ENCODE results near the gene USP6NL. TPM values are rescaled to one million over a fixed set of nuclear protein-coding genes. Genes with fewer than 3 reads are reported as not detected.

The USP6NL gene
- polyA plus RNA-seq, 1 donor (not counting 4 experiments of a cell fraction or from before 2014, with no cell fraction given), result 8.7 TPM

DNA sequence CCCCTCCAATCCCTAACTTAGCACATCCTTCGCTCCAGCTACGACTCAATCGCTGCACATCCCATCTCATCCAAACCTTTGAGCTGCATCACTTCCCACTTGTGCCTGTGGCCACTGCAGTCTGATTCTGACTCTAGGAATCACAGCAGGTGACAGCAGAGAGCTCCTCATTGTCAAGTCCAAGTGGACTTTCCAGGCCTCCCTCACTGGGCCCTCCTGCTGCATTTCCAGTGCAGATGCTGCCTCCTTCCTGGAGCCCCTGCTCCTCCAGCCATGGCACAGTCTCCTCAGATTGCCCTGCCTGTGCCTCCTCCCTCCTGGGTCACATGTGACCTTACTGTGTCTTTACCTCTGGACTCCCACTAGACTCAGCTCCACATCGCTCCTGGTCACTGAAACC, 157.3 kb downstream of the USP6NL start:
- Histone ChIP-seq H3K4me2 (ENCODE audit: control insufficient read depth, extremely low read depth, insufficient read depth, low read depth, low read length) (no peak overlapping the region), H2AFZ (ENCODE audit: control insufficient read depth, low read length) (no peak overlapping the region), H3K9ac (ENCODE audit: control insufficient read depth, extremely low read depth, insufficient read depth, low read length) (no peak overlapping the region), H3K36me3 (ENCODE audit: control insufficient read depth in 2 of 2, extremely low read depth in 1 of 2, insufficient read depth in 2 of 2, low read length in 2 of 2) (no peaks in the 10 kb centered on the region), H4K20me1 (ENCODE audit: control insufficient read depth, extremely low read depth, insufficient read depth, low read length) (no peaks in the 10 kb centered on the region), H3K4me3 (ENCODE audit: control insufficient read depth in 2 of 3, extremely low read depth in 1 of 3, insufficient read depth in 2 of 3, low read depth in 1 of 3, low read length in 3 of 3) (no peak overlapping the region), H3K27me3 (ENCODE audit: control insufficient read depth, extremely low read depth, insufficient read depth, low read length) (no peaks in the 10 kb centered on the region), H3K9me1 (ENCODE audit: control insufficient read depth, extremely low read depth, insufficient read depth, low read length) (no peaks in the 10 kb centered on the region), H3K4me1 (ENCODE audit: control insufficient read depth, extremely low read depth, insufficient read depth, low read length) (no peaks in the 10 kb centered on the region), H3K9me3 (ENCODE audit: control insufficient read depth, low read depth, low read length) (no peaks in the 10 kb centered on the region), H3K79me2 (ENCODE audit: control insufficient read depth, insufficient read depth, low read length) (no peaks in the 10 kb centered on the region), H3K27ac (ENCODE audit: control insufficient read depth, insufficient read depth, low read length) (no peak overlapping the region)
- no peak for FAIRE-seq
- DNase-seq (ENCODE audit: low read depth, low spot score), result no peak
- dilution Hi-C loops (cut with MboI; ENCODE audit: extremely low pct_ligation_motif_present, low sequenced_read_pairs), result no loop called here
- TF ChIP-seq, protein P1, sequence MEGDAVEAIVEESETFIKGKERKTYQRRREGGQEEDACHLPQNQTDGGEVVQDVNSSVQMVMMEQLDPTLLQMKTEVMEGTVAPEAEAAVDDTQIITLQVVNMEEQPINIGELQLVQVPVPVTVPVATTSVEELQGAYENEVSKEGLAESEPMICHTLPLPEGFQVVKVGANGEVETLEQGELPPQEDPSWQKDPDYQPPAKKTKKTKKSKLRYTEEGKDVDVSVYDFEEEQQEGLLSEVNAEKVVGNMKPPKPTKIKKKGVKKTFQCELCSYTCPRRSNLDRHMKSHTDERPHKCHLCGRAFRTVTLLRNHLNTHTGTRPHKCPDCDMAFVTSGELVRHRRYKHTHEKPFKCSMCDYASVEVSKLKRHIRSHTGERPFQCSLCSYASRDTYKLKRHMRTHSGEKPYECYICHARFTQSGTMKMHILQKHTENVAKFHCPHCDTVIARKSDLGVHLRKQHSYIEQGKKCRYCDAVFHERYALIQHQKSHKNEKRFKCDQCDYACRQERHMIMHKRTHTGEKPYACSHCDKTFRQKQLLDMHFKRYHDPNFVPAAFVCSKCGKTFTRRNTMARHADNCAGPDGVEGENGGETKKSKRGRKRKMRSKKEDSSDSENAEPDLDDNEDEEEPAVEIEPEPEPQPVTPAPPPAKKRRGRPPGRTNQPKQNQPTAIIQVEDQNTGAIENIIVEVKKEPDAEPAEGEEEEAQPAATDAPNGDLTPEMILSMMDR (optimal IDR thresholded peaks at IDR 0.05 in 1 of 3, IDR thresholded peaks at IDR 0.05 in 1 of 3, conservative IDR thresholded peaks at IDR 0.05 in 1 of 3; ENCODE audit: extremely low read depth in 1 of 3, insufficient read depth in 2 of 3, low read length in 3 of 3), result no peak
- TF ChIP-seq EZH2 (IDR thresholded peaks at IDR 0.05; ENCODE audit: low read length), result no peak

GRCh38 chr10:11451640-11452260, 159.7 kb downstream of the USP6NL start:
- peaks cover 23% of the 10 kb centered on the region for H3K27me3 ChIP-seq (ENCODE audit: control insufficient read depth, extremely low read depth, insufficient read depth, low read length)
- no peaks in the 10 kb centered on the region for H3K9me1 ChIP-seq (ENCODE audit: control insufficient read depth, extremely low read depth, insufficient read depth, low read length)
- no peaks in the 10 kb centered on the region for H3K4me1 ChIP-seq (ENCODE audit: control insufficient read depth, extremely low read depth, insufficient read depth, low read length)
- no peaks in the 10 kb centered on the region for H3K79me2 ChIP-seq (ENCODE audit: control insufficient read depth, insufficient read depth, low read length)
- FAIRE-seq, result no peak
- H3K27ac ChIP-seq (ENCODE audit: control insufficient read depth, insufficient read depth, low read length), result no peak overlapping the region
- no peaks in the 10 kb centered on the region for H3K36me3 ChIP-seq (ENCODE audit: control insufficient read depth in 2 of 2, extremely low read depth in 1 of 2, insufficient read depth in 2 of 2, low read length in 2 of 2)
- dilution Hi-C loops (cut with MboI; ENCODE audit: extremely low pct_ligation_motif_present, low sequenced_read_pairs), result no loop called here
- H4K20me1 ChIP-seq (ENCODE audit: control insufficient read depth, extremely low read depth, insufficient read depth, low read length), result no peaks in the 10 kb centered on the region
- no peak overlapping the region for H2AFZ ChIP-seq (ENCODE audit: control insufficient read depth, low read length)
- H3K9me3 ChIP-seq (ENCODE audit: control insufficient read depth, low read depth, low read length), result no peaks in the 10 kb centered on the region
- no peak overlapping the region for H3K4me2 ChIP-seq (ENCODE audit: control insufficient read depth, extremely low read depth, insufficient read depth, low read depth, low read length)
- H3K9ac ChIP-seq (ENCODE audit: control insufficient read depth, extremely low read depth, insufficient read depth, low read length), result no peak overlapping the region
- TF ChIP-seq EZH2 (IDR thresholded peaks at IDR 0.05; ENCODE audit: low read length), result no peak
- TF ChIP-seq, protein P1 (optimal IDR thresholded peaks at IDR 0.05 in 1 of 3, IDR thresholded peaks at IDR 0.05 in 1 of 3, conservative IDR thresholded peaks at IDR 0.05 in 1 of 3; ENCODE audit: extremely low read depth in 1 of 3, insufficient read depth in 2 of 3, low read length in 3 of 3), result no peak
- no peak overlapping the region for H3K4me3 ChIP-seq (ENCODE audit: control insufficient read depth in 2 of 3, extremely low read depth in 1 of 3, insufficient read depth in 2 of 3, low read depth in 1 of 3, low read length in 3 of 3)
- no peak for DNase-seq (ENCODE audit: low read depth, low spot score)
